Esophagus squamous epithelium (tissue), 5 donors: ENCODE data around the gene CLASRP. TPM values are rescaled to one million over a fixed set of nuclear protein-coding genes. Genes with fewer than 3 reads are reported as not detected.
"Not testable (repeated sequence)": the region's sequence is repeated elsewhere in the genome, so short reads cannot be mapped to it uniquely, and the experiment has no call there.

ENCODE experiments used
- DNase-seq: peaks from one replicate; lab custom pipeline; 2025; lab: John Stamatoyannopoulos, UW
- H3K27ac ChIP-seq, 4 donors: fragments of 200-600 bp; sonication (generic); one replicate each; pipeline ENCODE4 v1.5.1; 2016 to 2019; ENCODE audit warnings: mild to moderate bottlenecking in 1 of 4
- H3K27me3 ChIP-seq, 4 donors: fragments of 200-600 bp; sonication (generic); 1 replicate in 3 of 4; 2 replicates in 1 of 4; pipeline versions ENCODE4 v1.5.1 to v1.6.0; 2017 to 2021; ENCODE audit warnings: antibody characterized with exemption in 1 of 4
- H3K36me3 ChIP-seq, 3 donors: fragments of 200-600 bp; sonication (generic); one replicate each; pipeline ENCODE4 v1.5.1; 2016 to 2019
- H3K4me1 ChIP-seq, 3 donors: fragments of 200-600 bp; sonication (generic); one replicate each; pipeline ENCODE4 v1.5.1; 2017 to 2019
- H3K4me3 ChIP-seq, 4 donors: fragments of 200-600 bp; sonication (generic); 1 replicate in 3 of 4; 2 replicates in 1 of 4; pipeline ENCODE4 v1.5.1; 2016 to 2019; ENCODE audit warnings: mild to moderate bottlenecking in 2 of 4, moderate library complexity in 1 of 4
- H3K9me3 ChIP-seq, 3 donors: fragments of 200-600 bp; sonication (generic); one replicate each; pipeline ENCODE4 v1.5.1; 2016 to 2019
- POLR2A ChIP-seq, 4 donors: fragments of 450-650 bp; IDR thresholded peaks; one replicate each; pipeline ENCODE4 v1.6.1; 2017; ENCODE audit warnings: antibody characterized with exemption in 4 of 4, mild to moderate bottlenecking in 4 of 4, moderate library complexity in 3 of 4
- whole genome bisulfite sequencing, 2 donors: methylation state at CpG; one replicate each; pipeline ENCODE4 v1.1.5; 2018; 5-methylcytosine and 5-hydroxymethylcytosine counted together
- intact Hi-C: fragments of 100-400 bp; cut with DNase I; formaldehyde crosslinking; loops from one replicate; pipeline ENCODE4 v1.15.0; 2022
- total RNA-seq, 4 donors: library from RNA; depleted of rRNA; stranded (reverse); fragments of >200 nt; gene quantifications; one replicate each; pipeline ENCODE4 v1.1.0, GENCODE V29; 2016
- TF ChIP-seq, protein P1 (sequence below), 6 experiments: fragments of 450-650 bp in 4 of 6; fragments of 200-600 bp in 2 of 6; sonication (generic) in 2 of 6; IDR thresholded peaks; one replicate each; pipeline ENCODE4 v1.5.1; 2016 to 2019; ENCODE audit warnings: antibody characterized with exemption in 6 of 6, mild to moderate bottlenecking in 4 of 6, moderate library complexity in 4 of 6
- donor health status: DM: yes; HTN: yes; CAD: no.

CLASRP gene
- total RNA-seq, 4 donors from 2014 or later: 46.4 to 122 (median 64.0) TPM

DNA sequence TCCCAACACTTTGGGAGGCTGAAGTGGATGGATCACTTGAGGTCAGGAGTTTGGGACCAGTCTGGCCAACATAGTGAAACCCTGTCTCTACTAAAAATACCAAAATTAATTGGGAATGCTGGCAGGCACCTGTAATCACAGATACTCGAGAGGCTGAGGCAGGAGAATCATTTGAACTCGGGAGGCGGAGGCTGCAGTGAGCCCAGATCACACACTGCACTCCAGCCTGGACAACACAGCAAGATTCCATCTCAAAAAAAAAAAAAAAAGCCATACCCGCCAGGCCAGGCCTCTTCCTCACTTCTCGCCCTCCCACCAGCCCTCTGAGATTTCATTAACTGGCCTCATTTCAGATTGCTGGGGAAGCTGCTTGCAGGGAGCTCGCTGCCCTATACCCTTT, 45.3 kb upstream of the CLASRP start:
- Histone ChIP-seq H3K9me3 (no peaks in the 10 kb centered on the region), H3K27me3 (no peaks in the 10 kb centered on the region), H3K4me1 (no peaks in the 10 kb centered on the region), H3K27ac (no peak overlapping the region), H3K36me3 (peaks cover 27 to 57% (median 28%) of the 10 kb centered on the region in 3 donors), H3K4me3 (no peak overlapping the region)
- intact Hi-C loops: no loop called here
- TF ChIP-seq POLR2A (IDR thresholded peaks at IDR 0.05): no peak
- TF ChIP-seq, protein P1, sequence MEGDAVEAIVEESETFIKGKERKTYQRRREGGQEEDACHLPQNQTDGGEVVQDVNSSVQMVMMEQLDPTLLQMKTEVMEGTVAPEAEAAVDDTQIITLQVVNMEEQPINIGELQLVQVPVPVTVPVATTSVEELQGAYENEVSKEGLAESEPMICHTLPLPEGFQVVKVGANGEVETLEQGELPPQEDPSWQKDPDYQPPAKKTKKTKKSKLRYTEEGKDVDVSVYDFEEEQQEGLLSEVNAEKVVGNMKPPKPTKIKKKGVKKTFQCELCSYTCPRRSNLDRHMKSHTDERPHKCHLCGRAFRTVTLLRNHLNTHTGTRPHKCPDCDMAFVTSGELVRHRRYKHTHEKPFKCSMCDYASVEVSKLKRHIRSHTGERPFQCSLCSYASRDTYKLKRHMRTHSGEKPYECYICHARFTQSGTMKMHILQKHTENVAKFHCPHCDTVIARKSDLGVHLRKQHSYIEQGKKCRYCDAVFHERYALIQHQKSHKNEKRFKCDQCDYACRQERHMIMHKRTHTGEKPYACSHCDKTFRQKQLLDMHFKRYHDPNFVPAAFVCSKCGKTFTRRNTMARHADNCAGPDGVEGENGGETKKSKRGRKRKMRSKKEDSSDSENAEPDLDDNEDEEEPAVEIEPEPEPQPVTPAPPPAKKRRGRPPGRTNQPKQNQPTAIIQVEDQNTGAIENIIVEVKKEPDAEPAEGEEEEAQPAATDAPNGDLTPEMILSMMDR (IDR thresholded peaks at IDR 0.05): no peak
- no peak for DNase-seq
- 85 to 90% methylated on average over 4 to 6 of the region's 6 CpGs for WGBS, 2 donors

DNA sequence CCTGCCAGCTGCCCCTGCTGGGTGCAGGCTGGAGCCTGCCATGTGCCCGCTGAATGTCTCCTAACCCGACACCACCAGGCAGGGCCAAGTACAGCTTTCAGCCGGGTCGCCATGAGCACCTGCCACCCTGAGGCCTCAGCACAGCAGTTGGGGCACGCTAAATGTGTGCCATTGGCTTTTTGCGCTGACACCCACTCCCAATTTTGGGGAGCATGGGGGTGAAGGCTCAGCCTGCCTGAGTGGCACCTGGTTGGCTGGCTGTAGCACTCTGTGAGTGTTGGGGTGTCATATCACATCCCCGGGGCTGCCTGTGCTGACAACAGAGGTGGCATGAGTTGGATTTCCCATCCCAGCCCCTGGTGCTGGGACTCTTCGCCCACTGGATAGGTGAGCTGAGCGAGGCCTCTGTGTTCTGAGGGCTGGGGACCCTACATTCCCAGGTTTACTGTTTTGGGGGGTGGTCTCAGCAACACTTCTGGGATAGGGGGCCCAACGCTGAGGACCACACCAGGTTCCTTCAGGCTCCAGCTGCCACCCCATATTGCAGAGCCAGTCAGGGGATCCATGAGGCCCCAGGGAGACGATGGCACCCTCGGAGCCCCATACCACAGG, 44.8 kb upstream of the CLASRP start:
- no peaks in the 10 kb centered on the region for H3K4me1 ChIP-seq
- peaks cover 25 to 52% (median 27%) of the 10 kb centered on the region in 3 donors for H3K36me3 ChIP-seq
- no peak overlapping the region for H3K27ac ChIP-seq
- no peak overlapping the region for H3K4me3 ChIP-seq
- WGBS, 2 donors: 80 to 84% methylated on average over 1 to 10 of the region's 12 CpGs
- TF ChIP-seq POLR2A (IDR thresholded peaks at IDR 0.05): no peak
- TF ChIP-seq, protein P1 (IDR thresholded peaks at IDR 0.05): no peak
- no peaks in the 10 kb centered on the region for H3K27me3 ChIP-seq
- no peak for DNase-seq
- intact Hi-C loops: no loop called here
- H3K9me3 ChIP-seq: no peaks in the 10 kb centered on the region

DNA sequence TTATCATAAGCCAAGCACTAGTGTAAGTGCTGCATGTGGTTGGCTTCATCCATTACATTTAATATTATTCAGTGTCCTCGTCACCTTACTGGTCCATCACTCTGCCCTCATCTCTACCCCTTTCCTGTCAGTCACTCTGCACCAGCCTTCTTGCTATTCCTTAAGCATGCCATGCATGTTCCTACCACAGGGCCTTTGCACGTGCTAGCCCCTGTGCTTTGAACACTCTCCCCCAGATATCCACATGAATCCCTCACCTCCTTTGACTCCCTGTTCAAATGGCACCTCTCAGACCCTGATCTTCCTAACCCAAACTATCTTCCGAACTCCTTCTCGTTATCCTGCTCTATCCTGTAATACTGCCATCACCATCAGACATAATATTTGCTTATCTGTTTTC, 40.8 kb upstream of the CLASRP start:
- TF ChIP-seq POLR2A (IDR thresholded peaks at IDR 0.05): no peak
- TF ChIP-seq, protein P1 (IDR thresholded peaks at IDR 0.05): no peak
- Histone ChIP-seq H3K9me3 (no peaks in the 10 kb centered on the region), H3K27me3 (no peaks in the 10 kb centered on the region), H3K4me3 (no peak overlapping the region), H3K36me3 (peaks cover 0 to 12% (median 0%) of the 10 kb centered on the region in 3 donors), H3K4me1 (peaks cover 7 to 16% (median 11%) of the 10 kb centered on the region in 3 donors), H3K27ac (no peak overlapping the region)
- intact Hi-C loops: no loop called here
- 81 to 95% methylated on average over 4 of the region's 4 CpGs for WGBS, 2 donors
- no peak for DNase-seq

DNA sequence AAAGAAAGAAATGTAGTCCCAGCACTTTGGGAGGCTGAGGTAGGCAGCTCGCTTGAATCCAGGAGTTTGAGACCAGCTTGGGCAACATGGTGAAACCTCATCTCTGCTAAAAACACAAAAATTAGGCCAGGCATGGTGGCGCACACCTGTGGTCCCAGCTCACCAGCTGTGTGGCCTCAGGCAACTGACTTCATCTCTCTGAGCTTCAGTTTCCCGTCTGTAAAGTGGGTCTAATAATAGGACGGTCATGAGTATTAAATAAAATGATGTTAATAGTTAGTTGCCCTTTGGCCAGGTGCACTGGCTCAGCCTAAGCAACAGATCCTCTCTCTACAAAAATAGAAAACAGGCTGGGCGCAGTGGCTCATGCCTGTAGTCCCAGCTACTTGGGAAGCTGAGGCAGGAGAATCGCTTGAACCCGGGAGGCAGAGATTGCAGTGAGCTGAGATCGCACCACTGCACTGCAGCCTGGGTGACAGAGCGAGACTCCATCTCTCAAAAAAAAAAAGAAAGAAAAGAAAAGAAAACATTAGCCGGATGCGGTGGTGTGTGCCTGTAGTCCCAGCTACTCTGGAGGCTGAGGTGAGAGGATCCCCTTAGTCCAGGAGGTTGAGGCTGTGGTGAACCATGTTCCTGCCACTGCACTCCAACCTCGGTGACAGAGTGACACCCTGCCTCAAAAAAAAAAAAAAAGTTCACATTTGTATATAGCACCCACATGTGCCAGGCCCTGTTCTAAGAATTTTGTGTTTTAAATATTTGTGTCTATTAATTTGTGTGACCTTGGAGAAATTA, 39.5 kb upstream of the CLASRP start:
- H3K36me3 ChIP-seq, H3K4me3 ChIP-seq, H3K27ac ChIP-seq, DNase-seq, H3K27me3 ChIP-seq, H3K9me3 ChIP-seq, intact Hi-C loops: not testable (repeated sequence)
- H3K4me1 ChIP-seq: peaks cover 7 to 16% (median 11%) of the 10 kb centered on the region in 3 donors
- 64 to 68% methylated on average over 9 to 10 of the region's 12 CpGs for WGBS, 2 donors

DNA sequence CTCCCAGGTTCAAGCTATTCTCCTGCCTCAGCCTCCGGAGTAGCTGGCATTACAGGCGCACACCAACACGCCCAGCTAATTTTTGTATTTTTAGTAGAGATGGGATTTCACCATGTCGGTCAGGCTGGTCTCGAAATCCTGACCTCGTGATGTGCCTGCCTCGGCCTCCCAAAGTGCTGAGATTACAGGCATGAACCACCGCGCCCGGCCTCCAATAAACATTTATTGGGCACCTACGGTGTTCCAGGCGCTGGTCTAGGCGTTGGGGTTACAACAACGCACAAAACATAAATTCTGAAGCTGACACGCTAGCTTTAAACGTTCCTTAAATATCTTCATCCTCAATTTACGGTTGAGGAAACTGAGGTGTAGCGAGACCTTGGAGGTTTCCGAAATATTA, 38.2 kb upstream of the CLASRP start:
- Histone ChIP-seq H3K4me3 (peak overlapping the region in 3 of 4 donors; percentile 24 to 93 (median 87)), H3K36me3 (peaks cover 0 to 11% (median 0%) of the 10 kb centered on the region in 3 donors), H3K4me1 (peaks cover 7 to 16% (median 11%) of the 10 kb centered on the region in 3 donors), H3K27ac (peak overlapping the region in 3 of 4 donors; percentile 77 to 99 (median 99))
- H3K9me3 ChIP-seq, H3K27me3 ChIP-seq, intact Hi-C loops, DNase-seq: not testable (repeated sequence)
- 64 to 68% methylated on average over 19 of the region's 19 CpGs for WGBS, 2 donors
